WTC11 (cell line): ENCODE data around the gene STAB2. TPM values are rescaled to one million over a fixed set of nuclear protein-coding genes. Genes with fewer than 3 reads are reported as not detected.

Source experiments
- ATAC-seq: fragments of 200-7000 bp; cut with Tn5 transposase; 2 replicates; pipeline ENCODE4 v1.10.0; 2021; ENCODE audit warnings: mild to moderate bottlenecking, moderate library complexity
- CTCF ChIA-PET: fragments of 300-600 bp; sonication (Branson Sonifier 250); formaldehyde crosslinking; loops from one replicate; lab custom pipeline; 2021; ENCODE audit warnings: antibody characterized with exemption; lab: Charles Lee
- POLR2A ChIA-PET: fragments of 350-600 bp; sonication (Branson Sonifier 250); formaldehyde crosslinking; loops from one replicate; lab custom pipeline; 2021; ENCODE audit warnings: antibody characterized with exemption; lab: Charles Lee
- DNase-seq: peaks from one replicate; pipeline ENCODE4 v3.0.0; 2021; ENCODE audit warnings: low spot score
- H3K27ac Mint-ChIP-seq: 2 replicates; pipeline ENCODE4 v1.8.0; 2021; ENCODE audit warnings: mixed read lengths
- H3K27me3 Mint-ChIP-seq: 2 replicates; pipeline ENCODE4 v1.8.0; 2021; ENCODE audit warnings: low read depth, mild to moderate bottlenecking, moderate library complexity, mixed read lengths
- H3K36me3 Mint-ChIP-seq: 2 replicates; pipeline ENCODE4 v1.8.0; 2021; ENCODE audit warnings: mixed read lengths
- H3K4me1 Mint-ChIP-seq: 2 replicates; pipeline ENCODE4 v1.8.0; 2022; ENCODE audit warnings: mixed read lengths
- H3K4me3 Mint-ChIP-seq: 2 replicates; pipeline ENCODE4 v1.8.0; 2021; ENCODE audit warnings: mild to moderate bottlenecking, moderate library complexity, mixed read lengths
- H3K9me3 Mint-ChIP-seq: 2 replicates; pipeline ENCODE4 v1.8.0; 2021; ENCODE audit warnings: mixed read lengths
- ATF3 ChIP-seq: sonication (generic); formaldehyde crosslinking; conservative IDR thresholded peaks from 2 replicates; pipeline ENCODE4 v1.8.1; 2022; ENCODE audit warnings: mild to moderate bottlenecking, missing genetic modification reagents
- CREM ChIP-seq: sonication (generic); formaldehyde crosslinking; IDR thresholded peaks from 2 replicates; pipeline ENCODE4 v1.8.1; 2022; ENCODE audit warnings: mild to moderate bottlenecking, missing genetic modification reagents, moderate library complexity
- E2F5 ChIP-seq: sonication (generic); formaldehyde crosslinking; IDR thresholded peaks from 2 replicates; pipeline ENCODE4 v1.8.1; 2022; ENCODE audit warnings: mild to moderate bottlenecking, moderate library complexity, missing genetic modification reagents
- GTF2I ChIP-seq: fragments of 250-450 bp; sonication (Bioruptor Pico); conservative IDR thresholded peaks from 2 replicates; pipeline ENCODE4 v1.4.0; 2021; ENCODE audit warnings: mild to moderate bottlenecking
- MAX ChIP-seq: sonication (generic); formaldehyde crosslinking; IDR thresholded peaks from 2 replicates; pipeline ENCODE4 v1.8.0; 2022; ENCODE audit warnings: mild to moderate bottlenecking, missing genetic modification reagents
- MLX ChIP-seq: sonication (generic); formaldehyde crosslinking; IDR thresholded peaks from 2 replicates; pipeline ENCODE4 v1.8.1; 2023; ENCODE audit warnings: mild to moderate bottlenecking, missing genetic modification reagents, moderate library complexity
- MYBL2 ChIP-seq: sonication (generic); formaldehyde crosslinking; IDR thresholded peaks from 2 replicates; pipeline ENCODE4 v1.8.1; 2023; ENCODE audit warnings: mild to moderate bottlenecking, moderate library complexity, missing genetic modification reagents
- NFYB ChIP-seq: sonication (generic); formaldehyde crosslinking; conservative IDR thresholded peaks from 2 replicates; pipeline ENCODE4 v1.8.0; 2022; ENCODE audit warnings: low read depth, missing genetic modification reagents
- NR3C1 ChIP-seq: sonication (generic); formaldehyde crosslinking; conservative IDR thresholded peaks from 2 replicates; pipeline ENCODE4 v1.8.1; 2023; ENCODE audit warnings: low read depth, mild to moderate bottlenecking, missing genetic modification reagents
- SP1 ChIP-seq: sonication (generic); formaldehyde crosslinking; conservative IDR thresholded peaks from 2 replicates; pipeline ENCODE4 v1.8.1; 2022; ENCODE audit warnings: missing genetic modification reagents
- TEAD1 ChIP-seq: sonication (generic); formaldehyde crosslinking; IDR thresholded peaks from 2 replicates; pipeline ENCODE4 v1.8.0; 2022; ENCODE audit warnings: mild to moderate bottlenecking, missing genetic modification reagents
- ZBTB21 ChIP-seq: sonication (generic); formaldehyde crosslinking; IDR thresholded peaks from 2 replicates; pipeline ENCODE4 v1.8.1; 2023; ENCODE audit warnings: mild to moderate bottlenecking, missing genetic modification reagents, borderline replicate concordance
- ZNF281 ChIP-seq: sonication (generic); formaldehyde crosslinking; IDR thresholded peaks from 2 replicates; pipeline ENCODE4 v1.8.0; 2023; ENCODE audit warnings: mild to moderate bottlenecking, missing genetic modification reagents
- ZNF317 ChIP-seq: sonication (generic); formaldehyde crosslinking; IDR thresholded peaks from 2 replicates; pipeline ENCODE4 v1.8.1; 2023; ENCODE audit warnings: low read depth, mild to moderate bottlenecking, moderate library complexity, missing genetic modification reagents, borderline replicate concordance
- ZNF425 ChIP-seq: fragments of 250-450 bp; sonication (Bioruptor Pico); conservative IDR thresholded peaks from 2 replicates; pipeline ENCODE4 v1.9.0; 2021; ENCODE audit warnings: mild to moderate bottlenecking
- ZNF512 ChIP-seq: sonication (generic); formaldehyde crosslinking; IDR thresholded peaks from 2 replicates; pipeline ENCODE4 v1.8.1; 2022; ENCODE audit warnings: missing genetic modification reagents, borderline replicate concordance
- ZNF532 ChIP-seq: fragments of 250-450 bp; sonication (Bioruptor Pico); IDR thresholded peaks from 2 replicates; pipeline ENCODE4 v1.9.0; 2021; ENCODE audit warnings: mild to moderate bottlenecking, borderline replicate concordance
- total RNA-seq: library from RNA; stranded (reverse); gene quantifications from 3 replicates; pipeline ENCODE4 v1.2.3, GENCODE V29; 2021

The STAB2 gene
- total RNA-seq, 1 experiment from 2014 or later, result 0.48 TPM

- TF ChIP-seq ZNF512 (CRISPR knock-in tag), result no peak
- TF ChIP-seq ZBTB21 (CRISPR knock-in tag), result no peak
- TF ChIP-seq MYBL2 (CRISPR knock-in tag), result no peak
- TF ChIP-seq ZNF317 (CRISPR knock-in tag), result no peak
- no peak for TF ChIP-seq ZNF425 (CRISPR knock-in tag)
- no peak for TF ChIP-seq E2F5
These were observed 123.5 kb downstream of the STAB2 start (continued) for GRCh38 chr12:103710544-103710943.

GRCh38 chr12:103712216-103712615, 125.1 kb downstream of the STAB2 start:
- CTCF ChIA-PET, result interaction anchor here (1.2 kb wide), 2 partner anchors 79 to 137 kb away, joined by 3 to 4 read pairs; no protein-coding TSS in a partner anchor
- Mint-ChIP-seq H3K4me1 (no peaks in the 10 kb centered on the region), H3K27me3 (peaks cover 6% of the 10 kb centered on the region), H3K4me3 (no peak overlapping the region), H3K9me3 (no peaks in the 10 kb centered on the region), H3K36me3 (no peaks in the 10 kb centered on the region), H3K27ac (no peak overlapping the region)
- TF ChIP-seq ZNF281 (CRISPR knock-in tag) (no peak), MLX (CRISPR knock-in tag) (no peak), NFYB (CRISPR knock-in tag) (no peak), ATF3 (CRISPR knock-in tag) (no peak), CREM (no peak), MAX (CRISPR knock-in tag) (no peak), E2F5 (no peak), ZNF317 (CRISPR knock-in tag) (no peak), ZNF532 (no peak), NR3C1 (no peak), GTF2I (CRISPR knock-in tag) (no peak), SP1 (CRISPR knock-in tag) (no peak), TEAD1 (CRISPR knock-in tag) (no peak)
- ATAC-seq (no peak), DNase-seq (no peak)
- POLR2A ChIA-PET, result no interaction called here
